H7 (cell line): Measurements from ENCODE around the gene ZNF710. TPM values are rescaled to one million over a fixed set of nuclear protein-coding genes. Genes with fewer than 3 reads are reported as not detected.
"Not testable (repeated sequence)": the region's sequence is repeated elsewhere in the genome, so short reads cannot be mapped to it uniquely, and the experiment has no call there.

Experiments
- DNase-seq: peaks from one replicate; pipeline ENCODE4 v3.0.0; 2012
- H3K27me3 ChIP-seq: 2 replicates; pipeline ENCODE4 v1.6.0; 2011; ENCODE audit warnings: mild to moderate bottlenecking, low read length; ENCODE audit not compliant: control insufficient read depth, insufficient read depth
- H3K36me3 ChIP-seq: replicated peaks from 2 replicates; pipeline ENCODE4 v1.5.1; 2011; ENCODE audit warnings: low read length; ENCODE audit not compliant: control insufficient read depth, insufficient read depth
- H3K4me3 ChIP-seq: 2 replicates; pipeline ENCODE4 v1.5.1; 2011; ENCODE audit warnings: low read depth, mild to moderate bottlenecking, control low read depth, low read length, moderate library complexity; ENCODE audit not compliant: insufficient read depth
- total RNA-seq: library from RNA; depleted of rRNA; stranded (reverse); fragments of >200 nt; shearing (Covaris generic); gene quantifications from 2 replicates; pipeline ENCODE4 v1.2.3, GENCODE V29; 2014; rRNA removed

ZNF710 gene
- 24.3 and 28.5 TPM in 2 replicates for total RNA-seq

- DNase-seq = peak; percentile 89
- no peaks in the 10 kb centered on the region for H3K36me3 ChIP-seq
- peaks cover 2% of the 10 kb centered on the region; the same call in 1 of the 2 replicates for H3K27me3 ChIP-seq
- peak within 1 kb of the TSS; percentile 69 for H3K4me3 ChIP-seq
These were observed at the start of gene ZNF710 for GRCh38 chr15:90001062-90001682. TSS of gene ZNF710 (plus strand) at chr15:90001324. CDS start at chr15:90067138, 65,814 bp downstream.

DNA sequence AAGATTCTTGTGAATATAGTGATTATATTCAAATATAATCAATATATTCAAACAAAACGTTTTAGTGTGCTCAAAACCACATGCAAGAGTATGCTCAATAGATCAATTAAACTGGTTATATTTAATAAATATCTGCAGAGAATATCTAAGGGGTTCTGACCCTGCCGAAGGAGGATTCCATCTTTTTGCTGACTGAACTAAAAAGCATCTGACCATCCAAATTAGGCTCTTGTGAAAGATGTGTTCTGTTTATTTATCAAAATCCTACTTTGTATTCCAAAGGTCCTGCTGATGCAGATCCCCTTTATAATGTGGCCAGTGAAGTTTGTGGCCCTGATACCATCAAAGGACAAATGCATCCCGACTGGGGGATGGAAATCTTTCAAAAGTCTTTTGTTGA lies 46.6 kb upstream of the ZNF710 start:
- no peaks in the 10 kb centered on the region for H3K27me3 ChIP-seq

GRCh38 chr15:89955449-89955998 lies 45.6 kb upstream of the ZNF710 start:
- not testable (repeated sequence) for H3K4me3 ChIP-seq, H3K27me3 ChIP-seq, DNase-seq, H3K36me3 ChIP-seq

More for the DNA sequence above, 46.6 kb upstream of the ZNF710 start:
- Histone ChIP-seq H3K4me3 (no peak overlapping the region), H3K36me3 (no peaks in the 10 kb centered on the region)
- DNase-seq = no peak

DNA sequence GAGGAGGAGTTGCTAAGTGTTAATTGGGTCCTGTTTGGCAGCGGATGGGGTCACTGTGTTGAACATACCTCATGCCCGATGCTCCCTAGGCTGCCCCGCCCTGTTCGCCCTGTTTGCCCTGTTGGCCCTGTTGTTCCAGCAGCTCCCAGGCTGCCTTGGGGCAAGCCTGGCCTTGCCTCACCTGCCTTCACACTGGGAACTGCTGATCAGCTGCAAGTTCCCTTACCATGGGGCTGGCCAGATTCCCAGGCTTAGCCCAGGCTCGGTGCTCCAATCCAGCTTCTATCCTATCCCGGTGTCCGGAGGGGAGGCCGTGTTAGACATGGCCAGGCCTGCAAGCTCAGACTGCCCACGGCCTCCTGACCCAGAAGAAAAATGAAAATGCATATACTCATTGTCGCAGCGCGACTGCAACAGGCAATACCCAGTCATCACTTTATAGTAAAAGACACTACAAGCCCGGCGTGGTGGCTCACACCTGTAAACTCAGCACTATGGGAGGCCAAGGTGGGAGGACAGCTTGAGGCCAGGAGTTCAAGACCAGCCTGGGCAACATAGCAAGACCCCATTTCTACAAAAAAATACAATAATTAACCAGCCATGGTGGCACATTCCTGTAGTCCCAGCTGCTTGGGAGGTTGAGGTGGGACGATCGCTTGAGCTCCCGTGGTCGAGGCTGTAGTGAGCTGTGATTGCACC lies 42.9 kb upstream of the ZNF710 start:
- H3K4me3 ChIP-seq = no peak overlapping the region
- H3K27me3 ChIP-seq = no peaks in the 10 kb centered on the region
- H3K36me3 ChIP-seq = no peaks in the 10 kb centered on the region
- no peak for DNase-seq

- Histone ChIP-seq H3K36me3 (no peaks in the 10 kb centered on the region), H3K4me3 (no peak overlapping the region), H3K27me3 (no peaks in the 10 kb centered on the region)
- no peak for DNase-seq
These were observed 37.6 kb upstream of the ZNF710 start for GRCh38 chr15:89963301-89964231.

DNA sequence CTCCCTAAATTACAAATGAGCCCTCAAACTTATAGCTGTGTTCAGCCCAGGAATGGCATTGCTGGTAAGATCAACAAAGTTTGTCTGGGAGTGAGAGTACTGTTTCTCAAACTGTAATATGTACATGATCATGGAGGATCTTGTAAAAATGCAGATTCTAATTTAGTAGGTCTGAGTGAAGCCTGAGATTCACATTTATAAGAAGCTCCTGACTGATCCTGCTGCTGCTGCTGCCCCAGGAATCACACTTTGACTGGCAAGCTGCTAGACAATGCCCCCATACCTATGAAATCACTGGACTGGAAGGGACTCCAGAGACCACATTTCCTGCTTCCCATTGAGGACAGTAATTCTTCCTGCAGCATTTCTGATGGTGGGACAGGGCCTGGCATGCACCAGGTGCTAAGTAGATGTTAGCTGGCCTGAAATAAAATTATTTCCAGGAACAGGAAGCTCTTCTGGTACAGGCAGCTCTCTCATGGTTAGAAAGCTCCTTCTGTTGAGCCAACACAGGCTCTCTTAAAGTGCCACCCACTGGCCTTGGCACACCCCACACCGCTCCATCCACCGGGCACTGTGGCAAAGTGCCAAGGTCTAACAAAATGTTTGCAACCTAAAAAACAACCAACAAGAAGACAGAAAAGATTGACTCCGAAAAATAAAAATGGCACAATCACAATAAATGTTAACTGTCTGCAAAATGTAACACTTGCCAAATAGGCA lies 36.7 kb upstream of the ZNF710 start:
- no peak overlapping the region for H3K4me3 ChIP-seq
- H3K27me3 ChIP-seq = no peaks in the 10 kb centered on the region
- DNase-seq = no peak
- H3K36me3 ChIP-seq = no peaks in the 10 kb centered on the region

DNA sequence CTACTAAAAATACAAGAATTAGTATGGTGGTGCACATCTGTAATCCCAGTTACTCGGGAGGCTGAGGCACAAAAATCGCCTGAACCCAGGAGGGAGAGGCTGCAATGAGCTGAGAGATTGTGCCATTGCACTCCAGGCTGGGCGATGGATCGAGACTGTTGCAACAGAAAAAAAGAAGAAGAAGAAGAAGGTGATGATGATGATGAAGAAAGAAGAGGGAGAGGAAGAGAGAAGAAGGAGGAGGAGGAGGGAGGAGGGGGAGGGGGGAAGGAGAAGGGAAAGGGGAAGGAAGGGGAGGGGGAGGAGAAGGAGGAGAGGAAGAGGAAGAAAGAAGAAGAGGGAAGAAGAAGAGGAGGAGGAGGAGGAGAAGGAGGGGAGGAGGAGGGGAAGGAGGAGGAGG lies 33.2 kb upstream of the ZNF710 start:
- H3K36me3 ChIP-seq = no peaks in the 10 kb centered on the region
- H3K27me3 ChIP-seq = no peaks in the 10 kb centered on the region
- no peak overlapping the region for H3K4me3 ChIP-seq
- no peak for DNase-seq

GRCh38 chr15:89971592-89971997 lies 29.5 kb upstream of the ZNF710 start:
- H3K4me3 ChIP-seq = no peak overlapping the region
- no peaks in the 10 kb centered on the region for H3K36me3 ChIP-seq
- H3K27me3 ChIP-seq = no peaks in the 10 kb centered on the region
- peak; percentile 84 for DNase-seq

DNA sequence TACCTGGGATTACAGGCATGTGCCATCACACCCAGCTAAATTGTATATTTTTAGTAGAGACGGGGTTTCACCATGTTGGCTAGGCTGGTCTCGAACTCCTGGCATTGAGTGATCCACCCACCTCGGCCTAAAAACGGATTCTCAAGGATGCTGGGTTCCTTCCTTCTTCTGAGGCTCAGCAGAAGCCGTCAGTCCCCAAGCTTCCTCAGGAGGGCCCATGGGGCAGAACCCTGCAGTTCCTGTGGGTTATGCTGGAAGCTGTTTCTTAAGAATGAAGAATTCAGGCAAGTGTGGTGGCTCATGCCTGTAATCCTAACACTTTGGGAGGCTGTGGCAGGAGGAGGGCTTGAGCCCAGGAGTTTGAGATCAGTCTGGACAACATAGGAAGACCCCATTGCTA lies 29.0 kb upstream of the ZNF710 start:
- Histone ChIP-seq H3K4me3 (no peak overlapping the region), H3K36me3 (no peaks in the 10 kb centered on the region)

DNA sequence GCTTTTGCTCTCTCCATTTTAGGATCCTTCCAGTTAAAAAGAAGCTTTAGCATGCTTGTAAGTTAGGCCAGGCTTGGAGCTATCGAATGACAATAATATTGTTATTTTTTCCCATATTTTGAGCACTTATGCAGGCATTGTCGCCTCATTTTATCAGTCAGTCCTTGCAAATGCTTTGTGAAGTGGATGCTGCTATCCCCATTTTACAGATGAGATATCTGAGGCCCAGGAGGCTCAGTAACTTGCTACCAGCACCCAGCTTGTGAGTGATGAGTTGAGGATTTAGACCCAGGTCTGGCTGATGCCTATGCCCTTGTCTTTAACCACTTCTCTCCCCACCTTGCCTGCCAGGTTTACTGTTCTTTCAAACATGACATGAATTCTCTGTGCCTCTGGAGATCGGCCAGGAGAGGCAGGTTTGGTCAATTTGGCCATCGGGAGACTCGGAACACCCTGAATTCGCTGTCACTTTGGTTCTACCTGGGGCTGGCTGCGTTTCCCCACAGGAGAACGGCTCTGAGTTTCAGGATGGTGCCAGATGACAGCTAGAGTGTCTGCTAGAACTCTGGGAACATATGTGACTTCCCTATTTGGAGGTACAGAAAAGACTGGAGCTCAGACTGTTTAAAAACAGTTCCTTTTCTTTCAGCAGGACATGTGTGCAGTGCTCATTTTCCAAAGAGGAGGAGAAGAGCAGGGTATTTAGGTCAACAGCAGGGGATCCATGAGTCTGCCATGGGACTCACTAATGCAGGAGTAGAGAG lies 25.5 kb upstream of the ZNF710 start:
- Histone ChIP-seq H3K27me3 (peaks cover 2% of the 10 kb centered on the region; the same call in 1 of the 2 replicates), H3K36me3 (no peaks in the 10 kb centered on the region), H3K4me3 (no peak overlapping the region)
- no peak for DNase-seq

More for the DNA sequence above, 29.0 kb upstream of the ZNF710 start:
- no peaks in the 10 kb centered on the region for H3K27me3 ChIP-seq
- DNase-seq = no peak

- H3K4me3 ChIP-seq = no peak overlapping the region
- H3K36me3 ChIP-seq = no peaks in the 10 kb centered on the region
- DNase-seq = no peak
- H3K27me3 ChIP-seq = peaks cover 7% of the 10 kb centered on the region; the same call in 1 of the 2 replicates
These were observed 24.9 kb upstream of the ZNF710 start for GRCh38 chr15:89976246-89976600.

- not testable (repeated sequence) for H3K4me3 ChIP-seq, DNase-seq, H3K36me3 ChIP-seq
- H3K27me3 ChIP-seq = peaks cover 10% of the 10 kb centered on the region; the same call in 1 of the 2 replicates
These were observed 23.3 kb upstream of the ZNF710 start for GRCh38 chr15:89977836-89978235.

DNA sequence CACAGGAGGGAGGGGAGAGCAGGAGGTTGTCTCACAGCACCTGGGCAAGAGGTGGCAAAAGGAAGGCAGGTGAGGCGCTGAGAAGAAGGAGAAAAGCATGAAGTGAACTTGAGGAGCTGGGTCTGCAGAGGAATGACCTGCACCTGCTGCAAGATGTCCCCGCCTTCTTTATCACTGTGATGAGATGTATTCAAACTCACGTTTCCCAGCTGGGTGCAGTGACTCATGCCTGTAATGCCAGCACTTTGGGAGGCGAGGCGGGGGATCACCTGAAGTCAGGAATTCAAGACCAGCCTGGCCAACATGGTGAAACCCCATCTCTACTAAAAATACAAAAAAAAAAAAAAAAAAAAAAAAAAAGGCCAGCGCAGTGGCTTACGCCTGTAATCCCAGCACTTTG lies 22.2 kb upstream of the ZNF710 start:
- Histone ChIP-seq H3K36me3 (no peaks in the 10 kb centered on the region), H3K4me3 (no peak overlapping the region), H3K27me3 (peaks cover 15% of the 10 kb centered on the region; the same call in 1 of the 2 replicates)
- DNase-seq = no peak
